GM20431 (cell line): Measurements from ENCODE around the gene C9orf57.

Source experiments
- in situ Hi-C: fragments of 300-500 bp; cut with MseI, MboI; formaldehyde crosslinking; loops from one replicate; pipeline ENCODE4 v1.15.0; 2020; ENCODE audit warnings: low sequenced_read_pairs; ENCODE audit not compliant: unreplicated experiment

C9orf57 gene

GRCh38 chr9:72030767-72031166, 29.6 kb downstream of the C9orf57 start:
- in situ Hi-C loops = loop anchor here (10.0 to 25.0 kb wide), 2 partner anchors 234 to 557 kb away; no protein-coding TSS in a partner anchor

- in situ Hi-C loops = loop anchor here (10.0 to 25.0 kb wide), 2 partner anchors 235 to 557 kb away; no protein-coding TSS in a partner anchor
Measured at GRCh38 chr9:72029986-72030385, 30.4 kb downstream of the C9orf57 start.

- in situ Hi-C loops = loop anchor here (25.0 kb wide), 1 partner anchor 561 kb away; no protein-coding TSS in a partner anchor
Measured at GRCh38 chr9:72025906-72026305, 34.5 kb downstream of the C9orf57 start.

DNA sequence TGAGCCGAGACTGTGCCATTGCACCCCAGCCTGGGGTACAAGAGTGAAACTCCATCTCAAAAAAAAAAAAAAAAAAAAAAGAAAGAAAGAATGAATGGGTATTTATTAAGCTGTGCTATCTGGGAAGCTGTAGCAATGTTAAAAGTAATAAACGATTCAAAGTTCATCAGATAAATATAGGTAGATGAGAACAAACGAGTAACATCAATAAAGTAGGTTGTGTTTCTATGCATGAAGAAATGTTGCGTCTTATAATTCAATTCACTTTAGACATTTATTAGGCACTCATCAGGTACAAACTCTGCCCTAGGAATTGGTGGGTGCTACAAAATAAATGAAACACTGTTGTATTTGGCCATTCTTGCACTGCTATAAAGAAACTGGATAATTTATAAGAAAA, 36.8 kb downstream of the C9orf57 start:
- in situ Hi-C loops = loop anchor here (25.0 kb wide), 2 partner anchors 211 to 411 kb away; no protein-coding TSS in a partner anchor

DNA sequence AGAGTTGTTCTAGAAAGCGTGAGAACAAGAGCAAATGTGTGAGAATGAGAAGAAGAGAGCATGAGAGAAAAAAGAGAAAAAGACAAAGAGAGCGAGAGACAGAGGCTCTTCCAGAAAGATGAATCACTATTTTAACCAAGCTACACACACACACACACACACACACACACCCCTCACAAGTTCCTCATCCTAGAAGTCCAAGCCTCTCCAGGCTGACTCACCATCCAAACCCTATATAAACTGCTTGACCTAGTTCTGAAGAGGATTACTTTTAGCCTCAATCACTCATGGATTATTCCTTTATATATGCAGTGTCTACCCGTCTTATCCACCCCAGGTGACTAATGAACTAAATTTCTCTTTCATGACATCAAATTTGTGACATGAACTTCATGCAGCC, 37.6 kb downstream of the C9orf57 start:
- in situ Hi-C loops = loop anchor here (25.0 kb wide), 2 partner anchors 211 to 411 kb away; no protein-coding TSS in a partner anchor

DNA sequence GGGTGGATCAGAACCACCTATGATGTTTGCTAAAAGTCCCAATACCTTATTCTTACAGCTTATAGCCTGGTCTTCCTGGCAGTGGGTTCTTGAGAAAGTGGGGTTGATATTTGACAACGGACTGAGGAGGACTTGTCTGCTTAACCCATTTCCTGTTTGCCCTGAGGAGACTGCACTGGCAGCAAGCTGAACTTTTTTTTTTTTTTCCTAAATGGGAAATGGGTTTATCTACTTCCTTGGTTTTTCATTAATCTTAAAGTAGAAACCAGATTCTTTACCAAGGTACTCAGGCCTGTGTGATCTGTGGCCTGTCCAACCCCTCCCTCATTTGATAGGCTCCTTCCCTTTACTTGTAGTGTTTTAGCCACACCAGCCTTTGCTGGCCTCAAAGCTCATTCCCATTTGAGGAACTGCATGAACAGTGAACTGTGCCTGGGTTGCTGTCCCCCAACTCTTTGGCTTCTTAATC, 47.1 kb downstream of the C9orf57 start:
- in situ Hi-C loops = loop anchor here (25.0 kb wide), 2 partner anchors 201 to 401 kb away; no protein-coding TSS in a partner anchor

DNA sequence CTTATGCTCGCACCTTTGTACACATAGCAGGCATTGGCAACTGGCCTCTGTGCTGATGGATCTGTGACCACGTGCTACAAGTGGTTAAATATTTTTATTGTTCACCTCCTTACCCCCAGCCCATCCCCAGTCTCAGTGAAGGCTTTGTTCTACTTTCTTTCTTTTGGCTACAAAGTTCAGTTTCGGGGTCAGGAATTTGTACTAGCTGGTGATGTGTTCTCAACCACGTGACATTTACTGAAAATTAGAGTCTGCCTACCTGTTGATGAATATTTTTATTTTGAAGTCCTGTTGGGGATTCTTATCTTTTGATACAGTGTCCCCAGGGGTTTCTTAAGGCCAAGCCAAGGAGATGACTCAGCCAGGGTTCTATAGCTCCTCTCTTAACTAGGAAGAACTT, 47.8 kb downstream of the C9orf57 start:
- in situ Hi-C loops = loop anchor here (25.0 kb wide), 2 partner anchors 200 to 400 kb away; no protein-coding TSS in a partner anchor

- in situ Hi-C loops = loop anchor here (25.0 kb wide), 2 partner anchors 195 to 395 kb away; no protein-coding TSS in a partner anchor
Measured at GRCh38 chr9:72007726-72008125, 52.7 kb downstream of the C9orf57 start.

DNA sequence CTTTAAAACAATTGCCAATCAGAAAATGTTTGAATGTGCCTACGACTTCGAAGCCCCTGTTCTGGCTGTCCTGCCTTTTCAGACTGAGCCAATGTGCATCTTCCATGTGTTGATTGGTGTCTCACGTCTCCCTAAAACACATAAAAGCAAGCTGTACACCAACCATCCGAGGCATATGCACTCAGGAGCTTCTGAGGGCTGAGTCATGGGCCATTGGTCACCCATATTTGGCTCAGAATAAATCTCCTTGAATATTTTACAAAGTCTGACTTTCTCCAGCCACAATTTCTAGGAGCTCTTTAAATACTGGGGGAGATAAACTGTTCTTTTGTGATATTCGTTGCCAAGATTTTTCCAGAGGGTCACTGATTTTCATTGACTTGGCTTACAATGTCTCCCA, 53.9 kb downstream of the C9orf57 start:
- in situ Hi-C loops = loop anchor here (25.0 kb wide), 2 partner anchors 194 to 394 kb away; no protein-coding TSS in a partner anchor

DNA sequence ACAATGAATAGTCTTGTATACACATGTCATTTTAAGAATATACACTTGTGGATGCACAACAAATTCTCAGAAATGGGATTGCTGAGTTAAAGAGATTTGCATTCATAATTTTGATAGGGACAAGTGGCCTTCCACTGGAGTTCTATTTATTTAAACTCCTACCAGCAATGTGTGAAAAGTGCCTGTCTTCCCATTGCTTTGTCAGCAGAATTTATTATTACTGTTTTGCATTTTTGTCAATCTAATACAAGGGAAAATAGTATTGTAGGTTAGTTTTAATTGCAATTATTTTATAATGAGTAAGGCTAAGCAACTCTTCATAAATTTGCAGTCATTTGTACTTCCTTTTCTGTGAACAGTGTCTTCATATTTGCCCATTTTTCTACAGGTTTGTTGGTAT, 55.0 kb downstream of the C9orf57 start:
- in situ Hi-C loops = loop anchor here (25.0 kb wide), 2 partner anchors 193 to 393 kb away; no protein-coding TSS in a partner anchor
